H1 (cell line): ENCODE results near the gene ACSL3. TPM values are rescaled to one million over a fixed set of nuclear protein-coding genes. Genes with fewer than 3 reads are reported as not detected.

Experiments
- CTCF ChIA-PET: fragments of 300-600 bp; sonication (Branson Sonifier 250); formaldehyde crosslinking; loops from one replicate; lab custom pipeline; 2021; ENCODE audit not compliant: partially characterized antibody; lab: Charles Lee
- POLR2A ChIA-PET: fragments of 300-600 bp; sonication (Branson Sonifier 250); formaldehyde crosslinking; loops from one replicate; lab custom pipeline; 2021; ENCODE audit warnings: inconsistent platforms; ENCODE audit not compliant: partially characterized antibody; lab: Charles Lee
- DNase-seq, 2 experiments: peaks; one replicate each; pipeline versions ENCODE4 v3.0.0 to v3.0.0-alpha.2; 2010 to 2022; ENCODE audit warnings: low spot score in 2 of 2, low read depth in 1 of 2, mixed read lengths in 1 of 2
- FAIRE-seq: peaks from 2 replicates; lab custom pipeline; 2011; peaks lifted over from hg19 to GRCh38; lab: Jason Lieb, UNC
- H2AFZ ChIP-seq: 2 replicates; pipeline ENCODE4 v1.8.1; 2012; ENCODE audit warnings: low read length, inconsistent platforms
- H2AK5ac ChIP-seq: 2 replicates; pipeline ENCODE4 v1.6.1; 2013; ENCODE audit warnings: low read depth, low read length
- H2BK120ac ChIP-seq: replicated peaks from 2 replicates; pipeline ENCODE3; 2013; ENCODE audit warnings: low read depth, low read length, inconsistent platforms
- H2BK12ac ChIP-seq: 2 replicates; pipeline ENCODE4 v1.6.1; 2013; ENCODE audit warnings: low read depth, low read length
- H2BK15ac ChIP-seq: 2 replicates; pipeline ENCODE4 v1.6.1; 2013; ENCODE audit warnings: low read length
- H2BK20ac ChIP-seq: 2 replicates; pipeline ENCODE4 v1.6.1; 2013; ENCODE audit warnings: low read length
- H2BK5ac ChIP-seq: 2 replicates; pipeline ENCODE4 v1.6.1; 2013; ENCODE audit warnings: low read depth, low read length
- H3K14ac ChIP-seq: 2 replicates; pipeline ENCODE4 v1.6.1; 2013; ENCODE audit warnings: inconsistent platforms; ENCODE audit not compliant: insufficient read length
- H3K18ac ChIP-seq: 2 replicates; pipeline ENCODE4 v1.6.1; 2013; ENCODE audit warnings: low read length; ENCODE audit errors: extremely low read depth
- H3K23ac ChIP-seq: 2 replicates; pipeline ENCODE4 v1.6.1; 2013; ENCODE audit warnings: inconsistent platforms; ENCODE audit not compliant: insufficient read length
- H3K23me2 ChIP-seq: 2 replicates; pipeline ENCODE4 v1.6.1; 2013; ENCODE audit warnings: low read depth, low read length
- H3K27ac ChIP-seq: 2 replicates; pipeline ENCODE4 v1.6.1; 2011; ENCODE audit warnings: low read depth, low read length, inconsistent platforms
- H3K27me3 ChIP-seq, 4 experiments: replicated peaks in 1 of 4; 1 replicate in 1 of 4; 2 replicates in 3 of 4; pipeline versions ENCODE4 v1.6.1 to v1.8.1; 2011 to 2013; ENCODE audit warnings: low read length in 3 of 4, mild to moderate bottlenecking in 3 of 4, inconsistent platforms in 2 of 4, mixed read lengths in 2 of 4, moderate library complexity in 1 of 4; ENCODE audit not compliant: control insufficient read depth in 3 of 4, insufficient read depth in 3 of 4; ENCODE audit errors: extremely low read depth in 1 of 4
- H3K36me3 ChIP-seq, 4 experiments: 2 replicates each; pipeline versions ENCODE4 v1.6.1 to v1.8.1; 2011 to 2013; ENCODE audit warnings: mild to moderate bottlenecking in 4 of 4, low read length in 3 of 4, moderate library complexity in 2 of 4, control low read depth in 1 of 4, inconsistent platforms in 1 of 4; ENCODE audit not compliant: insufficient read depth in 4 of 4, control insufficient read depth in 2 of 4
- H3K4ac ChIP-seq: replicated peaks from 2 replicates; pipeline ENCODE3; 2013; ENCODE audit warnings: low read length, low read depth, mixed read lengths, inconsistent platforms; ENCODE audit not compliant: insufficient read length
- H3K4me1 ChIP-seq, 4 experiments: replicated peaks in 1 of 4; 1 replicate in 1 of 4; 2 replicates in 3 of 4; pipeline versions ENCODE4 v1.6.1 to v1.8.1; 2011 to 2013; ENCODE audit warnings: low read length in 3 of 4, inconsistent platforms in 2 of 4, mixed read lengths in 1 of 4; ENCODE audit not compliant: insufficient read depth in 4 of 4, control insufficient read depth in 3 of 4
- H3K4me2 ChIP-seq, 2 experiments: 2 replicates each; pipeline versions ENCODE4 v1.6.1 to v1.8.1; 2011 to 2013; ENCODE audit warnings: low read depth in 2 of 2, low read length in 2 of 2, control low read depth in 1 of 2, inconsistent platforms in 1 of 2, mild to moderate bottlenecking in 1 of 2; ENCODE audit not compliant: insufficient read depth in 1 of 2
- H3K4me3 ChIP-seq, 4 experiments: fragments of 200-600, 300-600 bp in 1 of 4; sonication (generic), shearing (Covaris generic), sonication (Bioruptor Twin) in 1 of 4; 2 replicates each; pipeline versions ENCODE4 v1.5.1 to v1.8.1; 2011 to 2016; ENCODE audit warnings: low read length in 4 of 4, low read depth in 3 of 4, control low read depth in 2 of 4, inconsistent platforms in 2 of 4, mild to moderate bottlenecking in 2 of 4, mixed read lengths in 1 of 4, moderate library complexity in 1 of 4; ENCODE audit not compliant: insufficient read depth in 2 of 4; ENCODE audit errors: extremely low read depth in 1 of 4
- H3K56ac ChIP-seq: replicated peaks from 2 replicates; pipeline ENCODE3; 2013; ENCODE audit warnings: low read depth, mild to moderate bottlenecking, mixed read lengths, low read length, inconsistent platforms; ENCODE audit not compliant: insufficient read length
- H3K79me1 ChIP-seq: 2 replicates; pipeline ENCODE4 v1.6.1; 2013; ENCODE audit warnings: low read depth, low read length, control low read depth
- H3K79me2 ChIP-seq, 2 experiments: 2 replicates each; pipeline versions ENCODE4 v1.6.1 to v1.8.1; 2012 to 2013; ENCODE audit warnings: low read length in 2 of 2, mild to moderate bottlenecking in 2 of 2, inconsistent platforms in 1 of 2; ENCODE audit not compliant: insufficient read depth in 2 of 2, control insufficient read depth in 1 of 2
- H3K9ac ChIP-seq, 4 experiments: replicated peaks in 1 of 4; 1 replicate in 1 of 4; 2 replicates in 3 of 4; pipeline versions ENCODE4 v1.6.1 to v1.8.1; 2011 to 2013; ENCODE audit warnings: low read depth in 3 of 4, low read length in 3 of 4, control low read depth in 2 of 4, mild to moderate bottlenecking in 2 of 4, moderate library complexity in 2 of 4, inconsistent platforms in 1 of 4; ENCODE audit errors: extremely low read depth in 1 of 4
- H3K9me3 ChIP-seq, 2 experiments: 2 replicates each; pipeline versions ENCODE4 v1.6.1 to v1.8.1; 2012 to 2013; ENCODE audit warnings: mild to moderate bottlenecking in 2 of 2, moderate library complexity in 2 of 2, control low read depth in 1 of 2, inconsistent platforms in 1 of 2, low read depth in 1 of 2, low read length in 1 of 2, mixed read lengths in 1 of 2; ENCODE audit not compliant: insufficient read depth in 2 of 2
- H4K20me1 ChIP-seq, 2 experiments: replicated peaks in 1 of 2; 2 replicates each; pipeline versions ENCODE3 to v1.8.1; 2011 to 2013; ENCODE audit warnings: inconsistent platforms in 2 of 2, low read length in 2 of 2, mild to moderate bottlenecking in 1 of 2; ENCODE audit not compliant: insufficient read depth in 2 of 2, control insufficient read depth in 1 of 2
- H4K5ac ChIP-seq: 2 replicates; pipeline ENCODE4 v1.6.1; 2013; ENCODE audit warnings: low read length, low read depth, mixed read lengths, inconsistent platforms; ENCODE audit not compliant: insufficient read length
- H4K8ac ChIP-seq: 2 replicates; pipeline ENCODE4 v1.8.0; 2013; ENCODE audit warnings: mild to moderate bottlenecking, moderate library complexity, low read length, inconsistent platforms; ENCODE audit not compliant: insufficient read depth; ENCODE audit errors: extremely low read depth
- H4K91ac ChIP-seq: replicated peaks from 2 replicates; pipeline ENCODE3; 2013; ENCODE audit warnings: low read length, mixed read lengths, inconsistent platforms; ENCODE audit not compliant: insufficient read length
- CTCF ChIP-seq, 3 experiments: IDR thresholded peaks; 1 replicate in 2 of 3; 2 replicates in 1 of 3; pipeline versions ENCODE4 v1.5.1 to v1.6.1; 2011; ENCODE audit warnings: low read length in 3 of 3, mild to moderate bottlenecking in 3 of 3, inconsistent platforms in 2 of 3, low read depth in 1 of 3, moderate library complexity in 1 of 3; ENCODE audit not compliant: insufficient read depth in 1 of 3; ENCODE audit errors: control extremely low read depth in 1 of 3
- HDAC6 ChIP-seq: IDR thresholded peaks from one replicate; pipeline ENCODE4 v1.7.1; 2012; ENCODE audit warnings: low read depth, mild to moderate bottlenecking, inconsistent platforms, low read length, moderate library complexity
- SUZ12 ChIP-seq: fragments of 200-600 bp; sonication (generic); IDR thresholded peaks from 2 replicates; pipeline ENCODE4 v1.6.1; 2012; ENCODE audit warnings: mild to moderate bottlenecking, inconsistent platforms, low read length, moderate library complexity, mixed read lengths
- WGBS, 2 experiments: shearing (Covaris generic) in 1 of 2; methylation state at CpG; one replicate each; pipeline versions ENCODE4 v1.1.6 to v1.1.7; 2013 to 2015; ENCODE audit warnings: low lambda C conversion rate in 2 of 2, mixed read lengths in 2 of 2, inconsistent platforms in 1 of 2, low coverage in 1 of 2, missing lambda C conversion rate in 1 of 2; ENCODE audit not compliant: insufficient replicate concordance in 2 of 2, insufficient coverage in 1 of 2, insufficient read length in 1 of 2; ENCODE audit errors: extremely low coverage in 1 of 2, missing lambda C conversion rate in 1 of 2; 5-methylcytosine and 5-hydroxymethylcytosine counted together
- polyA plus RNA-seq, 7 experiments: library from polyadenylated mRNA; depleted of rRNA in 3 of 7; stranded (reverse) in 5 of 7; unstranded in 2 of 7; fragments of >200 nt in 5 of 7; fragments of 200-250 nt in 2 of 7; gene quantifications; 1 replicate in 5 of 7; 2 replicates in 1 of 7; 4 replicates in 1 of 7; pipeline versions ENCODE4 v1.2.1 to v1.2.3, GENCODE V29; 2011 to 2013; ENCODE audit warnings: missing spikeins in 2 of 7, mixed read lengths in 2 of 7
- total RNA-seq: library from RNA; stranded (reverse); fragmentation: NEBNext Ultra II Directional; extraction: Animal tissue kit (Norgen Biotek cat#: 25700); gene quantifications from 2 replicates; pipeline ENCODE4 v1.2.1, GENCODE V29; 2021

ACSL3 gene
- total and polyA plus RNA-seq, 2 of the 8 experiments (the other 6 are each of a cell fraction or from before 2014, with no cell fraction given): 37.5 to 98.1 TPM

GRCh38 chr2:222973237-222973636, 112.4 kb downstream of the ACSL3 start:
- Histone ChIP-seq H3K14ac (no peak overlapping the region), H4K20me1 (no peaks in the 10 kb centered on the region), H3K56ac (no peak overlapping the region), H2BK15ac (no peak overlapping the region), H2BK120ac (no peak overlapping the region), H3K23me2 (no peaks in the 10 kb centered on the region), H3K36me3 (no peaks in the 10 kb centered on the region), H3K27me3 (peaks cover 0 to 3% (median 0%) of the 10 kb centered on the region in 4 experiments; a peak in 1 of 7 replicates), H3K4me3 (no peak overlapping the region), H3K79me1 (no peaks in the 10 kb centered on the region), H3K23ac (no peak overlapping the region)
- DNase-seq: no peak
- POLR2A ChIA-PET: no interaction called here
- WGBS, 2 experiments: 87% methylated on average over 4 of the region's 4 CpGs; no CpG with 5 or more reads in 1 of the 2 experiments
- TF ChIP-seq HDAC6: no peak
- no peak for TF ChIP-seq CTCF (IDR thresholded peaks at IDR 0.05; ENCODE audit: control extremely low read depth in 1 of 3, insufficient read depth in 1 of 3, low read depth in 1 of 3, low read length in 3 of 3)
- no peak for TF ChIP-seq SUZ12
- TF ChIP-seq, all 59 proteins: peak for 0
- Histone ChIP-seq H3K79me2 (no peaks in the 10 kb centered on the region), H4K5ac (no peak overlapping the region), H2BK12ac (no peak overlapping the region), H4K8ac (no peak overlapping the region), H3K27ac (no peak overlapping the region), H3K9ac (no peak overlapping the region), H3K18ac (no peak overlapping the region), H2BK5ac (no peak overlapping the region), H2AK5ac (no peak overlapping the region), H3K9me3 (no peaks in the 10 kb centered on the region), H3K4me1 (no peaks in the 10 kb centered on the region), H3K4ac (no peak overlapping the region), H2AFZ (0 out of 2 replicates have a peak overlapping the region, but pooled peaks have one; percentile 36), H2BK20ac (no peak overlapping the region), H3K4me2 (no peak overlapping the region), H4K91ac (no peak overlapping the region)
- no peak for FAIRE-seq
- CTCF ChIA-PET: interaction anchor here (0.6 to 2.1 kb wide), 4 partner anchors 129 to 1617 kb away, joined by 3 to 7 read pairs (median 4); no protein-coding TSS in a partner anchor
